HL-60 (cell line): ENCODE data around the gene RYR3.

Source experiments
- DNase-seq, 2 experiments: peaks; one replicate each; pipeline ENCODE4 v3.0.0-alpha.2; 2010 to 2020; ENCODE audit warnings: low read depth in 1 of 2, low spot score in 1 of 2
- H3K27ac ChIP-seq: fragments of 250-450 bp; sonication (Bioruptor Pico); replicated peaks from 2 replicates; pipeline ENCODE4 v1.5.1; 2020; ENCODE audit warnings: mild to moderate bottlenecking, moderate library complexity
- H3K27me3 ChIP-seq: fragments of 250-450 bp; sonication (Bioruptor Pico); 2 replicates; pipeline ENCODE4 v1.5.1; 2021; ENCODE audit warnings: mild to moderate bottlenecking, moderate library complexity; ENCODE audit not compliant: insufficient read depth, poor library complexity, severe bottlenecking
- H3K4me3 ChIP-seq: replicated peaks from 2 replicates; pipeline ENCODE4 v1.5.1; 2011; ENCODE audit warnings: mild to moderate bottlenecking, control low read depth, low read length; ENCODE audit not compliant: insufficient read depth
- GABPA ChIP-seq: IDR thresholded peaks from 2 replicates; pipeline ENCODE4 v1.6.1; 2012; ENCODE audit warnings: low read depth
- POLR2AphosphoS5 ChIP-seq: IDR thresholded peaks from 2 replicates; pipeline ENCODE4 v1.6.1; 2012; ENCODE audit warnings: low read depth
- SPI1 ChIP-seq: IDR thresholded peaks from 2 replicates; pipeline ENCODE4 v1.6.1; 2012; ENCODE audit warnings: low read depth, mild to moderate bottlenecking, borderline replicate concordance
- TF ChIP-seq, protein P1 (sequence below): IDR thresholded peaks from one replicate; pipeline ENCODE4 v1.5.1; 2011; ENCODE audit warnings: low read length, control low read depth, inconsistent platforms; ENCODE audit not compliant: insufficient read depth
- TF ChIP-seq, protein P2 (sequence below): IDR thresholded peaks from 2 replicates; pipeline ENCODE4 v1.6.1; 2012; ENCODE audit warnings: low read depth; ENCODE audit not compliant: insufficient replicate concordance

Gene RYR3

DNA sequence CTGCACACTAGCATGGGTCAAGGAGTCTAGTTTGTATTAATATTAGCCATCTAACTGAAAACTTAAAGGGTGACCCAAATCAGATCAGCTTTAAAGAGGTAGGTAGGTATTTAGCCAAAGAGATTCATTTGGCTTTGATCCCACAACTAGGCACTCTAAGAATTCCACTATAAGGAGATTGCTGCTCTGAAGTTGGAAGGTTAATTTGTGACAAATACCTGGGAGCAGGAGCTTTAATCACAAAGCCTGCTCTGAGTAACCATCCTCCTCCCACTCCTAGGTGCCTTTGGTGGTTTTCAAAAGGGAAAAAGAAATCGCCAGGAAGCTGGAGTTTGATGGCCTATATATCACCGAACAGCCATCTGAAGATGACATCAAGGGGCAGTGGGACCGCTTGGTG is 537.2 kb downstream of the RYR3 start:
- TF ChIP-seq, protein P1, sequence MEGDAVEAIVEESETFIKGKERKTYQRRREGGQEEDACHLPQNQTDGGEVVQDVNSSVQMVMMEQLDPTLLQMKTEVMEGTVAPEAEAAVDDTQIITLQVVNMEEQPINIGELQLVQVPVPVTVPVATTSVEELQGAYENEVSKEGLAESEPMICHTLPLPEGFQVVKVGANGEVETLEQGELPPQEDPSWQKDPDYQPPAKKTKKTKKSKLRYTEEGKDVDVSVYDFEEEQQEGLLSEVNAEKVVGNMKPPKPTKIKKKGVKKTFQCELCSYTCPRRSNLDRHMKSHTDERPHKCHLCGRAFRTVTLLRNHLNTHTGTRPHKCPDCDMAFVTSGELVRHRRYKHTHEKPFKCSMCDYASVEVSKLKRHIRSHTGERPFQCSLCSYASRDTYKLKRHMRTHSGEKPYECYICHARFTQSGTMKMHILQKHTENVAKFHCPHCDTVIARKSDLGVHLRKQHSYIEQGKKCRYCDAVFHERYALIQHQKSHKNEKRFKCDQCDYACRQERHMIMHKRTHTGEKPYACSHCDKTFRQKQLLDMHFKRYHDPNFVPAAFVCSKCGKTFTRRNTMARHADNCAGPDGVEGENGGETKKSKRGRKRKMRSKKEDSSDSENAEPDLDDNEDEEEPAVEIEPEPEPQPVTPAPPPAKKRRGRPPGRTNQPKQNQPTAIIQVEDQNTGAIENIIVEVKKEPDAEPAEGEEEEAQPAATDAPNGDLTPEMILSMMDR = no peak
- Histone ChIP-seq H3K27ac (no peak overlapping the region), H3K27me3 (no peaks in the 10 kb centered on the region), H3K4me3 (no peak overlapping the region)
- no peak for DNase-seq

DNA sequence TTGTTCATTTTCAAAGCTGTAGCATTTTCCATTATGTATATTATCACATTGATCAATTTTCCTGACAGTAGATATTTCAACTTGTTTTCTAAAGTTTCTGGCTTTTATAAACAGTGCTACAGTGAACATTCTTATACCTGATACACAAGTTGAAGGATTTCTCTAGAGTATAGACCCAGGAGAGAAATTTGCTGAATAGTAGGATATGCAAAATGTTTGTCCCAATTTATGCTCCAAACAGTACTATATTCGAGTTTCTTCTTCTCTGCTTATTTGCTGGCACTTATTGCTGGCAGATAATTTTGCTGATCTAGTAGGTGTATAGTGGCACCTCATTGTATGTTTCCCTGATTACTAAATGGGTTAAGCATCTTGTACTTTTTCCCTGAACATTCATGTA is 540.3 kb downstream of the RYR3 start:
- no peak for TF ChIP-seq GABPA
- TF ChIP-seq, protein P2, sequence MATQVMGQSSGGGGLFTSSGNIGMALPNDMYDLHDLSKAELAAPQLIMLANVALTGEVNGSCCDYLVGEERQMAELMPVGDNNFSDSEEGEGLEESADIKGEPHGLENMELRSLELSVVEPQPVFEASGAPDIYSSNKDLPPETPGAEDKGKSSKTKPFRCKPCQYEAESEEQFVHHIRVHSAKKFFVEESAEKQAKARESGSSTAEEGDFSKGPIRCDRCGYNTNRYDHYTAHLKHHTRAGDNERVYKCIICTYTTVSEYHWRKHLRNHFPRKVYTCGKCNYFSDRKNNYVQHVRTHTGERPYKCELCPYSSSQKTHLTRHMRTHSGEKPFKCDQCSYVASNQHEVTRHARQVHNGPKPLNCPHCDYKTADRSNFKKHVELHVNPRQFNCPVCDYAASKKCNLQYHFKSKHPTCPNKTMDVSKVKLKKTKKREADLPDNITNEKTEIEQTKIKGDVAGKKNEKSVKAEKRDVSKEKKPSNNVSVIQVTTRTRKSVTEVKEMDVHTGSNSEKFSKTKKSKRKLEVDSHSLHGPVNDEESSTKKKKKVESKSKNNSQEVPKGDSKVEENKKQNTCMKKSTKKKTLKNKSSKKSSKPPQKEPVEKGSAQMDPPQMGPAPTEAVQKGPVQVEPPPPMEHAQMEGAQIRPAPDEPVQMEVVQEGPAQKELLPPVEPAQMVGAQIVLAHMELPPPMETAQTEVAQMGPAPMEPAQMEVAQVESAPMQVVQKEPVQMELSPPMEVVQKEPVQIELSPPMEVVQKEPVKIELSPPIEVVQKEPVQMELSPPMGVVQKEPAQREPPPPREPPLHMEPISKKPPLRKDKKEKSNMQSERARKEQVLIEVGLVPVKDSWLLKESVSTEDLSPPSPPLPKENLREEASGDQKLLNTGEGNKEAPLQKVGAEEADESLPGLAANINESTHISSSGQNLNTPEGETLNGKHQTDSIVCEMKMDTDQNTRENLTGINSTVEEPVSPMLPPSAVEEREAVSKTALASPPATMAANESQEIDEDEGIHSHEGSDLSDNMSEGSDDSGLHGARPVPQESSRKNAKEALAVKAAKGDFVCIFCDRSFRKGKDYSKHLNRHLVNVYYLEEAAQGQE = no peak
- no peak for TF ChIP-seq POLR2AphosphoS5
- TF ChIP-seq, protein P1 = no peak
- no peak for TF ChIP-seq SPI1
- Histone ChIP-seq H3K27ac (no peak overlapping the region), H3K27me3 (no peaks in the 10 kb centered on the region), H3K4me3 (no peak overlapping the region)
- DNase-seq = no peak

DNA sequence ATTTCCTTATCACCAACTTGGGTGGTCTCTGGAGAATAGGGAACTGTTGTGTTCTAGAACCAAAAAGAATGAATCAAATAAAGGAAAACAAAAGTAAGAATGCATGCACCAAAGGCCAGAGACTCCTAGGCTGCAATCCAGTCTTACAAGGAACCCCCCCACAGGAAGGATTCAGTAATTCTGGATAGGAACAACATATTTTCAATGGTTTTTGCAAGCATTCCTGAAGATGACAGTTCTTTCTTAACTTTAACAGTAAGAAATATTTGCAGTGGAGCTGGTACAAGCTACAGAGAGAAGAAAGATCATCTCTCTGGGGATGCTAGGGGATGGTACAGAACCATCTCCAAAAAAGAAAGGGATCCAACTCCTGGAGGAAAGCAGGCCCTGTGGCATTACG is 541.3 kb downstream of the RYR3 start:
- H3K27ac ChIP-seq = no peak overlapping the region
- DNase-seq = no peak
- no peaks in the 10 kb centered on the region for H3K27me3 ChIP-seq
- H3K4me3 ChIP-seq = no peak overlapping the region
- TF ChIP-seq POLR2AphosphoS5 (no peak), GABPA (no peak), SPI1 (no peak)
- TF ChIP-seq, protein P2 = no peak
- TF ChIP-seq, protein P1 = no peak

DNA sequence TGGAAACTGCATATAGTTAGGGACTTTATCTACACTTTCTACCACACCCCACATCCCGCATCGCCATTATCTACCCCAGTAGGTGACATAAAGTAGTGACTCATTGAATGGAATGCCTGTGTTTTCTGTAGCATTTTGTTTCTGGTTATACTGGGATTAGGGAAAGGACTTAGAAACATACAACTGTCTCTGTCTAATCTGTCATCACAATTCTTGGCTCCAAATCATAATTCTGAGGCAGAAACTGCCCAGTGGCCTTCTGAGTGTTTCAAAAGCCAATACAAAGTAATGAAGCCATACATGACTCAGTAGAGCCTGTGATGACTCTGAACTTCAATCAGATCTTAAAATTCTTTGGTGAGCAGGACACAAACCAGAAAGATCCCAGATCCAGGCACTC is 541.8 kb downstream of the RYR3 start:
- no peak overlapping the region for H3K27ac ChIP-seq
- no peaks in the 10 kb centered on the region for H3K27me3 ChIP-seq
- H3K4me3 ChIP-seq = no peak overlapping the region
- no peak for DNase-seq
- no peak for TF ChIP-seq GABPA
- TF ChIP-seq, protein P1 = no peak
- TF ChIP-seq SPI1 = no peak
- TF ChIP-seq, protein P2 = no peak
- no peak for TF ChIP-seq POLR2AphosphoS5
